Gastrocnemius medialis (tissue), 4 donors: ENCODE measurements around the gene TTLL10. TPM values are rescaled to one million over a fixed set of nuclear protein-coding genes. Genes with fewer than 3 reads are reported as not detected.
A peak's percentile ranks its signal among the peaks of the same experiment; 100 is the strongest.

ENCODE experiments used
- ATAC-seq, 2 donors: fragments of 150-250 bp; one replicate each; pipeline ENCODE4 v1.9.1; 2016
- DNase-seq, 2 donors: peaks; one replicate each; pipeline ENCODE4 v3.0.0-alpha.2; 2019
- H3K27ac ChIP-seq, 4 donors: fragments of 200-600 bp; sonication (generic); 1 replicate in 1 of 4; 2 replicates in 3 of 4; pipeline ENCODE4 v1.5.1; 2016 to 2018; ENCODE audit warnings: mild to moderate bottlenecking in 2 of 4, moderate library complexity in 1 of 4
- H3K27me3 ChIP-seq, 3 donors: fragments of 200-600 bp; sonication (generic) in 2 of 3; 1 replicate in 1 of 3; 2 replicates in 2 of 3; pipeline versions ENCODE4 v1.5.1 to v1.6.0; 2016 to 2019; ENCODE audit warnings: mild to moderate bottlenecking in 1 of 3, moderate library complexity in 1 of 3
- H3K36me3 ChIP-seq, 2 donors: fragments of 200-600 bp; sonication (generic) in 1 of 2; one replicate each; pipeline ENCODE4 v1.5.1; 2017 to 2018
- H3K4me1 ChIP-seq, 2 donors: fragments of 200-600 bp; sonication (generic) in 1 of 2; one replicate each; pipeline ENCODE4 v1.5.1; 2016 to 2017; ENCODE audit warnings: mild to moderate bottlenecking in 2 of 2
- H3K4me3 ChIP-seq, 4 donors: fragments of 200-600 bp; sonication (generic) in 3 of 4; 1 replicate in 1 of 4; 2 replicates in 3 of 4; pipeline ENCODE4 v1.5.1; 2016 to 2019; ENCODE audit warnings: mild to moderate bottlenecking in 2 of 4
- H3K9me3 ChIP-seq, 3 donors: fragments of 200-600 bp; sonication (generic) in 2 of 3; 1 replicate in 1 of 3; 2 replicates in 2 of 3; pipeline ENCODE4 v1.5.1; 2016 to 2019
- CTCF ChIP-seq, 5 experiments: fragments of 450-650 bp in 3 of 5; fragments of 200-600 bp in 2 of 5; sonication (generic) in 2 of 5; IDR thresholded peaks in 4 of 5; conservative IDR thresholded peaks in 1 of 5; 1 replicate in 4 of 5; 2 replicates in 1 of 5; pipeline ENCODE4 v1.5.1; 2016 to 2019; ENCODE audit warnings: antibody characterized with exemption in 5 of 5, mild to moderate bottlenecking in 3 of 5, moderate library complexity in 3 of 5
- POLR2A ChIP-seq, 2 donors: fragments of 450-650 bp; IDR thresholded peaks; one replicate each; pipeline ENCODE4 v1.6.1; 2017; ENCODE audit warnings: antibody characterized with exemption in 2 of 2, mild to moderate bottlenecking in 2 of 2, moderate library complexity in 2 of 2
- in situ Hi-C, 4 donors: fragments of 200-750 bp; cut with MboI; loops; one replicate each; pipeline versions ENCODE4 v1.15.0 to v1.8.0; 2017; ENCODE audit warnings: low sequenced_read_pairs in 4 of 4
- intact Hi-C: fragments of 100-400 bp; cut with DNase I; formaldehyde crosslinking; loops from one replicate; pipeline ENCODE4 v1.15.1; 2023; ENCODE audit warnings: low total_unique reads
- total RNA-seq, 4 donors: library from RNA; depleted of rRNA; stranded (reverse); fragments of >200 nt; gene quantifications; one replicate each; pipeline versions ENCODE4 v1.1.0 to v1.2.3, GENCODE V29; 2016

The TTLL10 gene
- total RNA-seq, 4 donors from 2014 or later = 0.13 to 0.16 TPM; not detected in 2

GRCh38 chr1:1244192-1244811, 70.6 kb downstream of the TTLL10 start:
- Histone ChIP-seq H3K4me3 (peak overlapping the region in 1 of 4 donors; percentile 30), H3K27me3 (peaks cover 22 to 35% (median 31%) of the 10 kb centered on the region in 3 donors), H3K9me3 (no peaks in the 10 kb centered on the region), H3K4me1 (no peaks in the 10 kb centered on the region), H3K36me3 (no peaks in the 10 kb centered on the region), H3K27ac (no peak overlapping the region)
- intact Hi-C loops (no loop called here), in situ Hi-C loops (no loop called here)
- DNase-seq = no peak
- TF ChIP-seq CTCF (IDR thresholded peaks at IDR 0.05 in 4 of 5, conservative IDR thresholded peaks at IDR 0.05 in 1 of 5) (no peak), POLR2A (IDR thresholded peaks at IDR 0.05) (no peak)
- no peak for ATAC-seq

- Histone ChIP-seq H3K4me1 (no peaks in the 10 kb centered on the region), H3K36me3 (no peaks in the 10 kb centered on the region), H3K9me3 (no peaks in the 10 kb centered on the region), H3K27me3 (peaks cover 16 to 25% (median 21%) of the 10 kb centered on the region in 3 donors), H3K4me3 (no peak overlapping the region), H3K27ac (no peak overlapping the region)
- DNase-seq = no peak
- no peak for TF ChIP-seq POLR2A (IDR thresholded peaks at IDR 0.05)
- TF ChIP-seq CTCF (IDR thresholded peaks at IDR 0.05 in 4 of 5, conservative IDR thresholded peaks at IDR 0.05 in 1 of 5) = no peak
- ATAC-seq = no peak
- intact Hi-C loops = no loop called here
- in situ Hi-C loops = no loop called here
These were observed 71.6 kb downstream of the TTLL10 start for GRCh38 chr1:1245178-1245816.

GRCh38 chr1:1245817-1246576, 72.3 kb downstream of the TTLL10 start:
- no peak for ATAC-seq

More at GRCh38 chr1:1245817-1246576, 72.3 kb downstream of the TTLL10 start:
- Histone ChIP-seq H3K9me3 (no peaks in the 10 kb centered on the region), H3K27me3 (peaks cover 16 to 24% (median 21%) of the 10 kb centered on the region in 3 donors), H3K4me1 (no peaks in the 10 kb centered on the region), H3K36me3 (no peaks in the 10 kb centered on the region), H3K27ac (no peak overlapping the region), H3K4me3 (no peak overlapping the region)
- DNase-seq = no peak
- TF ChIP-seq CTCF (IDR thresholded peaks at IDR 0.05 in 4 of 5, conservative IDR thresholded peaks at IDR 0.05 in 1 of 5) = no peak
- TF ChIP-seq POLR2A (IDR thresholded peaks at IDR 0.05) = no peak
- in situ Hi-C loops (no loop called here), intact Hi-C loops (no loop called here)
